Pericardium fibroblast (primary cell): ENCODE measurements around the gene FRRS1. TPM values are rescaled to one million over a fixed set of nuclear protein-coding genes. Genes with fewer than 3 reads are reported as not detected.

ENCODE experiments used
- total RNA-seq: library from RNA; depleted of rRNA; stranded (reverse); fragments of >200 nt; gene quantifications from 2 replicates; pipeline ENCODE4 v1.2.3, GENCODE V29; 2015

The FRRS1 gene
- total RNA-seq, result 6.9 and 16.6 TPM in 2 replicates

GRCh38 chr1:99766378-99766800 is at the start of gene FRRS1:
FRRS1 (minus strand) TSS chr1:99766635; CDS start chr1:99748768, 17,867 bp downstream.

Other genes starting within 250 kb of the FRRS1 start
- gene PALMD, start 120.5 kb downstream of the FRRS1 start, total RNA-seq, result 1.2 and 3.2 TPM in 2 replicates
- 5.3 TPM in 2 replicates for gene AGL, start 83.7 kb upstream of the FRRS1 start, total RNA-seq
- gene SLC35A3, start 203.4 kb upstream of the FRRS1 start, total RNA-seq, result 14.7 and 15.6 TPM in 2 replicates